Mucosa of stomach (tissue), 1 donor: ENCODE results near the gene LUC7L.

Source experiments
- H3K27me3 ChIP-seq: one replicate; pipeline ENCODE4 v1.7.0; 2013; ENCODE audit warnings: mild to moderate bottlenecking, low read length; ENCODE audit not compliant: control insufficient read depth, insufficient read depth
- H3K36me3 ChIP-seq: one replicate; pipeline ENCODE4 v1.7.0; 2013; ENCODE audit warnings: low read length; ENCODE audit not compliant: control insufficient read depth, insufficient read depth
- H3K4me1 ChIP-seq: one replicate; pipeline ENCODE4 v1.7.0; 2013; ENCODE audit warnings: mild to moderate bottlenecking, low read length; ENCODE audit not compliant: control insufficient read depth, insufficient read depth
- H3K4me3 ChIP-seq: one replicate; pipeline ENCODE4 v1.7.0; 2013; ENCODE audit warnings: low read length
- H3K9ac ChIP-seq: one replicate; pipeline ENCODE4 v1.7.0; 2013; ENCODE audit warnings: mild to moderate bottlenecking, low read length, moderate library complexity
- H3K9me3 ChIP-seq: one replicate; pipeline ENCODE4 v1.7.0; 2013; ENCODE audit warnings: mild to moderate bottlenecking, low read length, moderate library complexity; ENCODE audit not compliant: control insufficient read depth
- donor health status: Pancreatic carcinoma.

LUC7L gene

DNA sequence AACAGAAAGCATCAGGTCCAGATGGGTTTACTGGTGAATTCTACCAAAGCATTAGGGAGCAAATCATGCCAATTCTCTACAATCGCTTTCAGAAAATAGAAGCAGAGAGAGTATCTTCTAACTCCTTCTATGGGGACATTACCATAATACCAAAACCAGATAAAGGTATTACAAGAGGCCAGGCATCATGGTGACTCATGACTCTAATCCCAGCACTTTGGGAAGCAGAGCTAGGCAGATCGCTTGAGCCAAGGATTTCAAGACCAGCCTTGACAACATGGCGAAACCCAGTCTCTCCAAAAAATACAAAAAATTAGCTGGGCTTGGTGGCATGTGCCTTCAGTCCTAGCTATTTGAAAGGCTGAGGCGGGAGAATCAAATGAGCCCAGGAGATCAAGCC is 26.0 kb downstream of the LUC7L start:
- no peaks in the 10 kb centered on the region for H3K9me3 ChIP-seq
- no peaks in the 10 kb centered on the region for H3K4me1 ChIP-seq
- no peak overlapping the region for H3K4me3 ChIP-seq
- no peak overlapping the region for H3K9ac ChIP-seq
- H3K36me3 ChIP-seq, result peaks cover 6% of the 10 kb centered on the region
- no peaks in the 10 kb centered on the region for H3K27me3 ChIP-seq

DNA sequence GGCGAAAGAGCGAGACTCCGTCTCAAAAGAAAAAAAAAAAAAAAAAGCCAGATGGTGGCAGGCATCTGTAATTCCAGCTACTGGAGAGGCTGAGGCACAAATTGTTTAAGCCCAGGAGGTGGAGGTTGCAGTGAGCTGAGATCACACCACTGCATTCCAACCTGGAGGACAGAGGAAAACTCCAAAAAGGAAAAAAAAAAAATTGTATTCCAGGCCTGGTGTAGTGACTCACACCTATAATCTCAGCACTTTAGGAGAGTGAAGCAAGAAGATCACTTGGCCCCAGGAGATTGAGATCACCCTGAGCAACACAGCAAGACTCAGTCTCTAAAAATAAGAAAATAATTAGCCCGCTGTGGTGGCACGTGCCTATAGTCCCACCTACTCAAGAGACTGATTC is 28.9 kb downstream of the LUC7L start:
- Histone ChIP-seq H3K36me3 (peaks cover under 1% of the 10 kb centered on the region), H3K9me3 (no peaks in the 10 kb centered on the region), H3K27me3 (no peaks in the 10 kb centered on the region), H3K4me3 (no peak overlapping the region), H3K4me1 (no peaks in the 10 kb centered on the region), H3K9ac (no peak overlapping the region)

DNA sequence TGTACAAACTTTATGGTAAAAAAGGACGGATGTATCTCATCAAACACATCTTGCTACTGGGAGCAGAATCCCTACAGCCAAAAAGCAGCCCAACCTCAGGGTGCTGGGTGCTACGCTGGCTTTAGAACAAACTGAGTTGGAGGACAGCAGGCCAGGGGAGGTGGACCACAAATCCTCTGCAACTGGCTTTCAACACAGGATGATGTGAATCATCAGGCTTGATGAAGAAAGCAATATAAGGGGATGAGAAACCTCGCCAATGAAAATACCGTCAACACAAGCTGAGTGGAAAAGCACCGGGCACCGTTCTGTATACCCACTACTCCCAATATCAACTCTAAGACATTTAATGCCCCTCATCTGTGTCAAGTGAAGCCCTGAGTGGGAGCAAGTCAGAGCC is 34.7 kb downstream of the LUC7L start:
- no peak overlapping the region for H3K9ac ChIP-seq
- no peak overlapping the region for H3K4me3 ChIP-seq
- H3K9me3 ChIP-seq, result no peaks in the 10 kb centered on the region
- H3K36me3 ChIP-seq, result peaks cover 9% of the 10 kb centered on the region
- no peaks in the 10 kb centered on the region for H3K27me3 ChIP-seq
- H3K4me1 ChIP-seq, result no peaks in the 10 kb centered on the region

DNA sequence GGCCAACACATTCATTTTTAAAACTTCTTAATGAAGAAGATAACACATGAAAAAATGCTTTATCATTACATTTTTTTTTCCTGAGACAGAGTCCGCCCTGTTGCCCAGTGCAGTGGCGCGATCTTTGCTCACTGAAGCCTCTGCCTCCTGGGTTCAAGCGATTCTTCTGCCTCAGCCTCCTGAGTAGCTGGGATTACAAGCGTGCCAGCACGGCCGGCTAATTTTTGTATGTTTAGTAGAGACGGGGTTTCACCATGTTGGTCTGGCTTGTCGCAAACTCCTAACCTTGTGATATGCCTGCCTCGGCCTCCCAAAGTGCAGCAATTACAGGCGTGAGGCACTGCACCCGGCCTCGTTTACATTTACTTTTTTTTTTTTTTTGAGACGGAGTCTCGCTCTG is 35.8 kb downstream of the LUC7L start:
- Histone ChIP-seq H3K36me3 (peaks cover 9% of the 10 kb centered on the region), H3K9ac (no peak overlapping the region), H3K4me1 (no peaks in the 10 kb centered on the region), H3K4me3 (no peak overlapping the region), H3K27me3 (no peaks in the 10 kb centered on the region), H3K9me3 (no peaks in the 10 kb centered on the region)

- H3K4me1 ChIP-seq, result no peaks in the 10 kb centered on the region
- H3K4me3 ChIP-seq, result no peak overlapping the region
- no peaks in the 10 kb centered on the region for H3K9me3 ChIP-seq
- H3K9ac ChIP-seq, result no peak overlapping the region
- no peaks in the 10 kb centered on the region for H3K27me3 ChIP-seq
- peaks cover 9% of the 10 kb centered on the region for H3K36me3 ChIP-seq
Observed at GRCh38 chr16:192686-193085, 36.6 kb downstream of the LUC7L start.

GRCh38 chr16:191831-192230 is 37.4 kb downstream of the LUC7L start:
- Histone ChIP-seq H3K36me3 (peaks cover 9% of the 10 kb centered on the region), H3K4me1 (no peaks in the 10 kb centered on the region), H3K9ac (no peak overlapping the region), H3K4me3 (no peak overlapping the region), H3K9me3 (no peaks in the 10 kb centered on the region), H3K27me3 (no peaks in the 10 kb centered on the region)

DNA sequence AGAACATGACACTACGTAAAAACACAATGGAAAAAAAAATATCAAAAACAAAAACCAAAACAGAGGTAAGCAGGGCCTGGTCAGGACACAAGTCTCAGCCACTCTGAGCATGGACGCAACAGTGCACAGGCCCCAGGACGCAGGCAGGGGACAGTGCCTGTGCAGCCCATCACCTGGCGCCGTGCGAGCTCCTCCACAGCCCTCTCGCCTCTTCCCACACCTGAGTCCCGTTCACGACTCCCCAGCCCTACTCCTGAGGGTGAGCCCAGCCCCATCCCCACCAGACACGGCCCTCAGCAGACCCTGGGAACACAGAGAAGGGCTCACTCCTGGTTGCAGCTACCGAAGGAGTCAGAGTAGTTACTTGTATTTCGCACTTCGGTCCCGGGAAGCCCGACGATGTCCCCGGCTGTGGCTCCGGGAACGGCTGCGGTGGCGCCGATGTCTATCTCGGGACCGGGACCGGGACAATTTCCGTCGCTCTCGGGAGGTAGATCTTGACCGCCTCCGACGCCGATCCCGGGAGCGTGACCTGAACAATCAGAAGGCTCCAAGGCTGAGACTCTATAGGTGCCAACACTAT is 39.6 kb downstream of the LUC7L start:
- H3K4me1 ChIP-seq, result no peaks in the 10 kb centered on the region
- peaks cover 1% of the 10 kb centered on the region for H3K36me3 ChIP-seq

DNA sequence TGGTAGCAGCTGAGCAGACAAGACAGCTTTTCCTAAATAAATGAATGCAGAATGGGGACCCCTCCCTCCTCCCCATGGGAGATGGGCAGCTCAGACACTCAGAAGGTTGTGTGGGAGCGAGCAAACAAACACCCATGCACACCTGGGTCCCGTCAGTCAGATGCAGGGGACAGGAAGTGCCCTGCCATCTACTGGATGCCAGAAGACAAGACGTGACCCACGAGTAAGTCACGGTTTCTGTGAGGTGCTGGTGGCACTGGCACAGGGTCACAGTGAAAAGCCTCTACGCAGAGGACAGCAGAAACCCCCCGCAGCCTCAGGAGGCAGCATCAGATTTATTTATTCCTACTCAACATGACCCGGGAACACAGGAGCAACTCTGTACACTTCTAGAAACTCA is 40.6 kb downstream of the LUC7L start:
- no peak overlapping the region for H3K4me3 ChIP-seq
- H3K36me3 ChIP-seq, result no peaks in the 10 kb centered on the region
- H3K4me1 ChIP-seq, result no peaks in the 10 kb centered on the region
- H3K9me3 ChIP-seq, result no peaks in the 10 kb centered on the region
- no peaks in the 10 kb centered on the region for H3K27me3 ChIP-seq
- no peak overlapping the region for H3K9ac ChIP-seq

More for the DNA sequence above, 39.6 kb downstream of the LUC7L start:
- no peaks in the 10 kb centered on the region for H3K27me3 ChIP-seq
- no peaks in the 10 kb centered on the region for H3K9me3 ChIP-seq
- H3K4me3 ChIP-seq, result no peak overlapping the region
- no peak overlapping the region for H3K9ac ChIP-seq

- Histone ChIP-seq H3K4me1 (no peaks in the 10 kb centered on the region), H3K4me3 (no peak overlapping the region), H3K36me3 (no peaks in the 10 kb centered on the region), H3K9me3 (no peaks in the 10 kb centered on the region), H3K9ac (no peak overlapping the region), H3K27me3 (no peaks in the 10 kb centered on the region)
Observed at GRCh38 chr16:187330-187729, 41.9 kb downstream of the LUC7L start.

DNA sequence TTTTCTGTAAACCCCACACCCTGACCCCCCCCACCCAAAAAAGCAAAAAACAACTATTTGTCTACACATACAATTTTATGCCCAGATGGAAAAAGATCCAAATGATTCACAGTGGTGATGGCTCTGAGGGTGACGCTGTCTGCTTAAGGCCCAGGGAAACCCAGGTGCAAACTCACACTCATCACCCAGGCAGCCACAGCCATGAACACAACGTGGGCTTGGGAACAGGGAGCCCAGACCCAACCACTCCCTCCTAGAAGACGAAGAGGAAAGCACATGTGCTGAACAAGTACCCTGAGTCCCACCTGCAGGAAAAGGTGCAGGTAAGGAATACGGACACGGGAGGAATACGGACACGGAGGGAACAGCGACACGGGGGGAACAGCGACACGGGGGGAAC is 43.6 kb downstream of the LUC7L start:
- peaks cover 9% of the 10 kb centered on the region for H3K27me3 ChIP-seq
- peaks cover 11% of the 10 kb centered on the region for H3K4me1 ChIP-seq
- no peaks in the 10 kb centered on the region for H3K36me3 ChIP-seq
- H3K9me3 ChIP-seq, result no peaks in the 10 kb centered on the region
- H3K9ac ChIP-seq, result no peak overlapping the region
- no peak overlapping the region for H3K4me3 ChIP-seq

- Histone ChIP-seq H3K36me3 (no peaks in the 10 kb centered on the region), H3K27me3 (peaks cover 14% of the 10 kb centered on the region), H3K9me3 (no peaks in the 10 kb centered on the region), H3K9ac (no peak overlapping the region), H3K4me1 (peaks cover 14% of the 10 kb centered on the region), H3K4me3 (no peak overlapping the region)
Observed at GRCh38 chr16:185213-185612, 44.0 kb downstream of the LUC7L start.

DNA sequence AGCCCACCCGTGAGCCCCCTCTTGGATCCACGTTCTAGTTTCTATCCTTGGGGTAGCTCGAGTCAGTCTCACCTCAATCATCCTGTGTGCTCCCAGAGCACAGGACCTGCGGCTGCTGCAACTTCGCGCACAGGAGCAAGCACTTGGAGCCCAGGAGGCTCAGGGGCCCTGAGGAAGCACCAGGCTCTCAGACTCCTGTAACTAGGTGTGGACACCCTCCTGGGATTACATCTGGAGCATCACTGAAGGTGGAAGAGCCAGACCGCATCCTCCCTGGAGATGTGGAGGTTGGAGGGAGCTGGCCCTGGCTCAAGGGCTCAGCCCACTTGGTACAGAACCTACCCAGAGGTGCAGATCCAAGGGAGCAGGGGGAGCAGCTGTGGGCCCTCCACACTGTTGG is 46.2 kb downstream of the LUC7L start:
- Histone ChIP-seq H3K4me1 (peaks cover 19% of the 10 kb centered on the region), H3K27me3 (peaks cover 33% of the 10 kb centered on the region), H3K4me3 (no peak overlapping the region), H3K9ac (no peak overlapping the region), H3K36me3 (no peaks in the 10 kb centered on the region), H3K9me3 (no peaks in the 10 kb centered on the region)

DNA sequence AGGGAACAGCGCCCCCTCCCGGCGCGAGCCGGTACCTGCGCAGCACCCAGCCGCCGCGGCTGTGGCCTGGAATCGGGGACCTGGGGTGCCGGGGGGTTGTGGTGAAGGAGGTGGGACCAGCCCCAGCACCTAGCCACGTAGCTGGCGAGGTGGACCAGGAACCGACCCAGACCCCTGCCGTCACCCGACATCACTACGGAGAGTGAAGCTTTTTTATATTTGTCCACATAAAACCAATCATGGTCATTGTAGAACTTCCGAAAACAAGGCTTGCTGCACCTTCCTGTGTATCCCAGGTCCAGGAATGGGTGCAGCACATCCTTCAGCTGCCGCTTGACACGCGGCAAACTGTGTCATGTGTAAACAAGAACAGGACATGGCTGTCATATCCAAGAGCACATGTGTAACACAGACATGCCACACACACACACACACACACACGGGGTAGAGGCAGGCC is 47.7 kb downstream of the LUC7L start:
- H3K36me3 ChIP-seq, result no peaks in the 10 kb centered on the region
- H3K27me3 ChIP-seq, result peaks cover 43% of the 10 kb centered on the region
- no peak overlapping the region for H3K9ac ChIP-seq
- peaks cover 22% of the 10 kb centered on the region for H3K4me1 ChIP-seq
- no peak overlapping the region for H3K4me3 ChIP-seq
- H3K9me3 ChIP-seq, result no peaks in the 10 kb centered on the region
